K562 (cell line): ENCODE measurements around the gene FRMD4B. TPM values are rescaled to one million over a fixed set of nuclear protein-coding genes. Genes with fewer than 3 reads are reported as not detected.

Source experiments
- ATAC-seq: fragments of 200-7000 bp; cut with Tn5 transposase; 3 replicates; pipeline ENCODE4 v1.9.1; 2020; ENCODE audit warnings: moderate library complexity
- BruUV-seq: library from RNA; stranded (reverse); fragments of 400-500 nt; replicated peaks from 2 replicates; lab custom pipeline; 2021; lab: Mats Ljungman, UMichigan
- CTCF ChIA-PET: fragments of 300-600 bp; formaldehyde crosslinking; extraction: SDS; loops from one replicate; lab custom pipeline; 2021; ENCODE audit warnings: low intra/inter-chr PET ratio; lab: Yijun Ruan, JAX
- POLR2A ChIA-PET: fragments of 300-600, 350-650 bp; sonication (Branson Sonifier 250); formaldehyde crosslinking; extraction: SDS; loops from one replicate; lab custom pipeline; 2021; ENCODE audit warnings: antibody characterized with exemption, inconsistent platforms; lab: Yijun Ruan, JAX
- DNase-seq, 4 experiments: peaks; one replicate each; pipeline versions ENCODE4 v3.0.0 to v3.0.0-alpha.2; 2011 to 2018; ENCODE audit warnings: low spot score in 3 of 4, mixed read lengths in 3 of 4; ENCODE audit errors: extremely low read depth in 1 of 4
- FAIRE-seq: peaks from 2 replicates; lab custom pipeline; 2011; peaks lifted over from hg19 to GRCh38; lab: Jason Lieb, UNC
- H2AFZ ChIP-seq: 2 replicates; pipeline ENCODE4 v1.6.0; 2011; ENCODE audit warnings: low read depth, low read length, control low read depth, inconsistent platforms
- H3K27ac ChIP-seq: fragments of 200-600 bp; 3 replicates; pipeline ENCODE4 v1.8.0; 2011; ENCODE audit warnings: low read depth, mild to moderate bottlenecking, control low read depth, inconsistent platforms, low read length, moderate library complexity, mixed read lengths; ENCODE audit errors: extremely low read depth
- H3K27me3 ChIP-seq, 2 experiments: fragments of 300-600 bp in 1 of 2; 2 replicates in 1 of 2; 3 replicates in 1 of 2; pipeline versions ENCODE4 v1.6.0 to v1.8.0; 2011; ENCODE audit warnings: inconsistent platforms in 2 of 2, low read length in 2 of 2, mild to moderate bottlenecking in 1 of 2, mixed read lengths in 1 of 2, moderate library complexity in 1 of 2; ENCODE audit not compliant: control insufficient read depth in 2 of 2, insufficient read depth in 2 of 2
- H3K36me3 ChIP-seq: fragments of 300-600 bp; 3 replicates; pipeline ENCODE4 v1.8.0; 2011; ENCODE audit warnings: mild to moderate bottlenecking, low read length, inconsistent platforms; ENCODE audit not compliant: control insufficient read depth, insufficient read depth
- H3K4me1 ChIP-seq, 2 experiments: fragments of 200-600 bp in 1 of 2; replicated peaks in 1 of 2; 2 replicates in 1 of 2; 3 replicates in 1 of 2; pipeline versions ENCODE4 v1.5.1 to v1.8.0; 2011; ENCODE audit warnings: inconsistent platforms in 2 of 2, low read length in 2 of 2, mild to moderate bottlenecking in 1 of 2, mixed read lengths in 1 of 2, moderate library complexity in 1 of 2; ENCODE audit not compliant: control insufficient read depth in 2 of 2, insufficient read depth in 2 of 2
- H3K4me2 ChIP-seq: 2 replicates; pipeline ENCODE4 v1.6.1; 2011; ENCODE audit warnings: low read length, control low read depth, inconsistent platforms, mixed read lengths; ENCODE audit not compliant: insufficient read depth
- H3K4me3 ChIP-seq: fragments of 200-600 bp; sonication (generic), shearing (Covaris generic); 2 replicates; pipeline ENCODE4 v1.5.1; 2016; ENCODE audit warnings: control low read depth, inconsistent platforms
- H3K79me2 ChIP-seq: fragments of 200-600 bp; 3 replicates; pipeline ENCODE4 v1.8.0; 2011; ENCODE audit warnings: low read length, inconsistent platforms; ENCODE audit not compliant: control insufficient read depth, insufficient read depth
- H3K9ac ChIP-seq, 2 experiments: 2 replicates each; pipeline versions ENCODE4 v1.6.0 to v1.6.1; 2011; ENCODE audit warnings: low read depth in 2 of 2, low read length in 2 of 2, control low read depth in 1 of 2, inconsistent platforms in 1 of 2, mild to moderate bottlenecking in 1 of 2, mixed read lengths in 1 of 2; ENCODE audit not compliant: insufficient read depth in 1 of 2
- H3K9me1 ChIP-seq: one replicate; pipeline ENCODE4 v1.6.0; 2011; ENCODE audit warnings: inconsistent platforms, mild to moderate bottlenecking, low read length, moderate library complexity; ENCODE audit not compliant: control insufficient read depth, insufficient read depth
- H3K9me3 ChIP-seq: replicated peaks from 2 replicates; pipeline ENCODE4 v1.5.1; 2011; ENCODE audit warnings: low read depth, low read length, inconsistent platforms; ENCODE audit not compliant: control insufficient read depth, insufficient read depth
- H4K20me1 ChIP-seq: replicated peaks from 2 replicates; pipeline ENCODE4 v1.6.1; 2011; ENCODE audit warnings: low read length, inconsistent platforms, mixed read lengths; ENCODE audit not compliant: control insufficient read depth, insufficient read depth
- FOXP1 ChIP-seq: sonication (generic); formaldehyde crosslinking; IDR thresholded peaks from 2 replicates; pipeline ENCODE4 v1.8.0; 2022; ENCODE audit warnings: mild to moderate bottlenecking, missing genetic modification reagents
- GABPA ChIP-seq: fragments of 200-800 bp; sonication (Bioruptor generic); conservative IDR thresholded peaks from 2 replicates; pipeline ENCODE4 v1.6.1; 2016; ENCODE audit warnings: low read depth, missing genetic modification characterization, missing compliant biosample characterization
- HMG20A ChIP-seq: fragments of 450-650 bp; formaldehyde crosslinking; conservative IDR thresholded peaks from 2 replicates; pipeline ENCODE4 v1.4.0; 2020; ENCODE audit warnings: mild to moderate bottlenecking, mixed read lengths
- KLF10 ChIP-seq: fragments of 250-450 bp; sonication (Bioruptor Pico); IDR thresholded peaks from 2 replicates; pipeline ENCODE4 v1.6.1; 2021; ENCODE audit warnings: matching md5 sums
- NFE2 ChIP-seq: IDR thresholded peaks from 2 replicates; pipeline ENCODE4 v1.6.1; 2014; ENCODE audit warnings: antibody characterized with exemption, low read depth
- SLC30A9 ChIP-seq: fragments of 250-450 bp; sonication (Bioruptor Pico); IDR thresholded peaks from 2 replicates; pipeline ENCODE4 v1.8.0; 2022; ENCODE audit warnings: mild to moderate bottlenecking, moderate library complexity
- ZNF76 ChIP-seq: fragments of 250-450 bp; sonication (Bioruptor Pico); IDR thresholded peaks from 2 replicates; pipeline ENCODE4 v1.4.0; 2020; ENCODE audit warnings: mild to moderate bottlenecking, moderate library complexity, borderline replicate concordance
- WGBS: fragments of 100-300 bp; shearing (Covaris generic); methylation state at CpG from one replicate; pipeline ENCODE4 v1.1.6; 2016; ENCODE audit warnings: low coverage, mixed read lengths; ENCODE audit not compliant: insufficient coverage; ENCODE audit errors: missing lambda C conversion rate; 5-methylcytosine and 5-hydroxymethylcytosine counted together
- in situ Hi-C: fragments of 300-500 bp; cut with MboI; formaldehyde crosslinking; loops from 4 replicates; pipeline ENCODE4 v1.15.0; 2018; ENCODE audit warnings: inconsistent platforms, mixed read lengths
- intact Hi-C: fragments of 100-400 bp; cut with micrococcal nuclease; formaldehyde crosslinking; loops from 2 replicates; pipeline ENCODE4 v1.14.2; 2022
- polyA plus RNA-seq, 8 experiments: library from polyadenylated mRNA; depleted of rRNA in 4 of 8; stranded (reverse) in 5 of 8; unstranded in 3 of 8; fragments of >200 nt; fragmentation: Nextera tagmentation in 2 of 8; fragmentation: Illumina TruSeq in 1 of 8; extraction: Ambion mirVana in 2 of 8; extraction: Trizol in 1 of 8; gene quantifications; 2 replicates each; pipeline versions ENCODE4 v1.2.1 to v1.2.3, GENCODE V29; 2011 to 2014; ENCODE audit warnings: inconsistent platforms in 1 of 8, missing spikeins in 1 of 8
- total RNA-seq, 7 experiments: library from RNA; depleted of rRNA in 6 of 7; stranded (reverse); fragments of >200 nt in 6 of 7; fragmentation: Illumina TruSeq in 2 of 7; extraction: Trizol in 2 of 7; gene quantifications; 2 replicates each; pipeline versions ENCODE4 v1.2.1 to v1.2.3, GENCODE V29; 2011 to 2021; ENCODE audit warnings: low replicate concordance in 1 of 7
- TF ChIP-seq, protein P1 (sequence below): sonication (generic); formaldehyde crosslinking; IDR thresholded peaks from 2 replicates; pipeline ENCODE4 v1.8.1; 2022; ENCODE audit warnings: missing genetic modification reagents
- TF ChIP-seq, protein P2 (sequence below), 2 experiments: fragments of 450-650 bp in 1 of 2; sonication (generic) in 1 of 2; formaldehyde crosslinking in 1 of 2; IDR thresholded peaks; 2 replicates each; pipeline versions ENCODE4 v1.7.1 to v1.9.0; 2016 to 2022; ENCODE audit warnings: inconsistent platforms in 1 of 2, mild to moderate bottlenecking in 1 of 2, missing genetic modification reagents in 1 of 2
- TF ChIP-seq, protein P3 (sequence below): fragments of 250-450 bp; sonication (Bioruptor Pico); IDR thresholded peaks from 2 replicates; pipeline ENCODE4 v1.9.0; 2021; ENCODE audit warnings: mild to moderate bottlenecking, inconsistent platforms

The FRMD4B gene
- total and polyA plus RNA-seq, 9 of the 15 experiments (the other 6 are each of a cell fraction or from before 2014, with no cell fraction given) = 0.03 to 0.09 (median 0.04) TPM; not detected in 3

DNA sequence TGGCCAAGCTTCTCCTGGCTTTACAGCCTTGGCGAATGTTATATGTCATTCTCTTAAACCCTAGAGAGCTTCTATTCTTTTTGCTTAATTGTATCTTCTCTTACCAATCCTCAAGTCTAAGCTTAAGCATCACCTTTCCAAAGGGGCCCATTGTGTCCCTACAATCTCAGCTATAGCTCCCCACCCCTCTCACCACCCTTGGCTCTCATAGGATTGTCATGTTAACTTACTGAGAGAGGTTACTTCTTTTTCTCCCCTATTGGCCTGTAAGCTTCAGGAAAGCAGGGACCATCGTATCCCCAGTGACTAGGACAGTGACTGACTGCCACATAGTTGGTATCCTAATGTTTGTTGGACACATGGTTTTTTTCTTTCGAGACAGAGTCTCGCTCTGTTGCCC lies 220.1 kb downstream of the FRMD4B start:
- 2% methylated on average over 4 of the region's 4 CpGs for WGBS
- intact Hi-C loops = no loop called here
- Histone ChIP-seq H3K79me2 (no peaks in the 10 kb centered on the region), H2AFZ (no peak overlapping the region), H3K9me1 (no peaks in the 10 kb centered on the region), H3K9ac (no peak overlapping the region), H3K4me3 (no peak overlapping the region), H3K36me3 (no peaks in the 10 kb centered on the region), H3K9me3 (no peaks in the 10 kb centered on the region), H4K20me1 (no peaks in the 10 kb centered on the region), H3K4me2 (no peak overlapping the region), H3K27ac (no peak overlapping the region), H3K4me1 (no peaks in the 10 kb centered on the region), H3K27me3 (no peaks in the 10 kb centered on the region; a peak in 1 of 5 replicates)
- ChIA-PET CTCF (no interaction called here), POLR2A (interaction anchor here (1.0 kb wide), 1 partner anchor 8 kb away, joined by 3 read pairs; no protein-coding TSS in a partner anchor)
- no TSS peak for BruUV-seq
- in situ Hi-C loops = loop anchor here (10.0 to 25.0 kb wide), 3 partner anchors 259 to 772 kb away; no protein-coding TSS in a partner anchor
- FAIRE-seq (no peak), ATAC-seq (no peak), DNase-seq (no peak)
- no peak for TF ChIP-seq GABPA
- no peak for TF ChIP-seq HMG20A (CRISPR knock-in tag)
- no peak for TF ChIP-seq FOXP1 (CRISPR knock-in tag)
- TF ChIP-seq, protein P1, sequence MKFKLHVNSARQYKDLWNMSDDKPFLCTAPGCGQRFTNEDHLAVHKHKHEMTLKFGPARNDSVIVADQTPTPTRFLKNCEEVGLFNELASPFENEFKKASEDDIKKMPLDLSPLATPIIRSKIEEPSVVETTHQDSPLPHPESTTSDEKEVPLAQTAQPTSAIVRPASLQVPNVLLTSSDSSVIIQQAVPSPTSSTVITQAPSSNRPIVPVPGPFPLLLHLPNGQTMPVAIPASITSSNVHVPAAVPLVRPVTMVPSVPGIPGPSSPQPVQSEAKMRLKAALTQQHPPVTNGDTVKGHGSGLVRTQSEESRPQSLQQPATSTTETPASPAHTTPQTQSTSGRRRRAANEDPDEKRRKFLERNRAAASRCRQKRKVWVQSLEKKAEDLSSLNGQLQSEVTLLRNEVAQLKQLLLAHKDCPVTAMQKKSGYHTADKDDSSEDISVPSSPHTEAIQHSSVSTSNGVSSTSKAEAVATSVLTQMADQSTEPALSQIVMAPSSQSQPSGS (CRISPR knock-in tag) = no peak
- TF ChIP-seq SLC30A9 (CRISPR knock-in tag) = no peak
- TF ChIP-seq, protein P2, sequence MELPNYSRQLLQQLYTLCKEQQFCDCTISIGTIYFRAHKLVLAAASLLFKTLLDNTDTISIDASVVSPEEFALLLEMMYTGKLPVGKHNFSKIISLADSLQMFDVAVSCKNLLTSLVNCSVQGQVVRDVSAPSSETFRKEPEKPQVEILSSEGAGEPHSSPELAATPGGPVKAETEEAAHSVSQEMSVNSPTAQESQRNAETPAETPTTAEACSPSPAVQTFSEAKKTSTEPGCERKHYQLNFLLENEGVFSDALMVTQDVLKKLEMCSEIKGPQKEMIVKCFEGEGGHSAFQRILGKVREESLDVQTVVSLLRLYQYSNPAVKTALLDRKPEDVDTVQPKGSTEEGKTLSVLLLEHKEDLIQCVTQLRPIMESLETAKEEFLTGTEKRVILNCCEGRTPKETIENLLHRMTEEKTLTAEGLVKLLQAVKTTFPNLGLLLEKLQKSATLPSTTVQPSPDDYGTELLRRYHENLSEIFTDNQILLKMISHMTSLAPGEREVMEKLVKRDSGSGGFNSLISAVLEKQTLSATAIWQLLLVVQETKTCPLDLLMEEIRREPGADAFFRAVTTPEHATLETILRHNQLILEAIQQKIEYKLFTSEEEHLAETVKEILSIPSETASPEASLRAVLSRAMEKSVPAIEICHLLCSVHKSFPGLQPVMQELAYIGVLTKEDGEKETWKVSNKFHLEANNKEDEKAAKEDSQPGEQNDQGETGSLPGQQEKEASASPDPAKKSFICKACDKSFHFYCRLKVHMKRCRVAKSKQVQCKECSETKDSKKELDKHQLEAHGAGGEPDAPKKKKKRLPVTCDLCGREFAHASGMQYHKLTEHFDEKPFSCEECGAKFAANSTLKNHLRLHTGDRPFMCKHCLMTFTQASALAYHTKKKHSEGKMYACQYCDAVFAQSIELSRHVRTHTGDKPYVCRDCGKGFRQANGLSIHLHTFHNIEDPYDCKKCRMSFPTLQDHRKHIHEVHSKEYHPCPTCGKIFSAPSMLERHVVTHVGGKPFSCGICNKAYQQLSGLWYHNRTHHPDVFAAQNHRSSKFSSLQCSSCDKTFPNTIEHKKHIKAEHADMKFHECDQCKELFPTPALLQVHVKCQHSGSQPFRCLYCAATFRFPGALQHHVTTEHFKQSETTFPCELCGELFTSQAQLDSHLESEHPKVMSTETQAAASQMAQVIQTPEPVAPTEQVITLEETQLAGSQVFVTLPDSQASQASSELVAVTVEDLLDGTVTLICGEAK (IDR thresholded peaks at IDR 0.05) = no peak
- TF ChIP-seq, protein P2 (CRISPR knock-in tag; IDR thresholded peaks at IDR 0.05) = no peak
- no peak for TF ChIP-seq ZNF76
- TF ChIP-seq, protein P3, sequence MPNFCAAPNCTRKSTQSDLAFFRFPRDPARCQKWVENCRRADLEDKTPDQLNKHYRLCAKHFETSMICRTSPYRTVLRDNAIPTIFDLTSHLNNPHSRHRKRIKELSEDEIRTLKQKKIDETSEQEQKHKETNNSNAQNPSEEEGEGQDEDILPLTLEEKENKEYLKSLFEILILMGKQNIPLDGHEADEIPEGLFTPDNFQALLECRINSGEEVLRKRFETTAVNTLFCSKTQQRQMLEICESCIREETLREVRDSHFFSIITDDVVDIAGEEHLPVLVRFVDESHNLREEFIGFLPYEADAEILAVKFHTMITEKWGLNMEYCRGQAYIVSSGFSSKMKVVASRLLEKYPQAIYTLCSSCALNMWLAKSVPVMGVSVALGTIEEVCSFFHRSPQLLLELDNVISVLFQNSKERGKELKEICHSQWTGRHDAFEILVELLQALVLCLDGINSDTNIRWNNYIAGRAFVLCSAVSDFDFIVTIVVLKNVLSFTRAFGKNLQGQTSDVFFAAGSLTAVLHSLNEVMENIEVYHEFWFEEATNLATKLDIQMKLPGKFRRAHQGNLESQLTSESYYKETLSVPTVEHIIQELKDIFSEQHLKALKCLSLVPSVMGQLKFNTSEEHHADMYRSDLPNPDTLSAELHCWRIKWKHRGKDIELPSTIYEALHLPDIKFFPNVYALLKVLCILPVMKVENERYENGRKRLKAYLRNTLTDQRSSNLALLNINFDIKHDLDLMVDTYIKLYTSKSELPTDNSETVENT (CRISPR knock-in tag) = no peak
- no peak for TF ChIP-seq KLF10 (CRISPR knock-in tag)
- no peak for TF ChIP-seq NFE2
